Endothelial cell (in vitro differentiated cells): Measurements from ENCODE around the gene CAPN3. TPM values are rescaled to one million over a fixed set of nuclear protein-coding genes. Genes with fewer than 3 reads are reported as not detected.
"Not testable (repeated sequence)": the region's sequence is repeated elsewhere in the genome, so short reads cannot be mapped to it uniquely, and the experiment has no call there.

ENCODE experiments used
- DNase-seq: peaks from one replicate; pipeline ENCODE4 v3.0.0; 2021; ENCODE audit warnings: low spot score
- H3K27ac Mint-ChIP-seq: one replicate; pipeline ENCODE4 v1.8.0; 2021; ENCODE audit warnings: mixed read lengths, inconsistent platforms; ENCODE audit not compliant: unreplicated experiment
- H3K27me3 Mint-ChIP-seq: one replicate; pipeline ENCODE4 v1.8.0; 2021; ENCODE audit warnings: mild to moderate bottlenecking, moderate library complexity, mixed read lengths, inconsistent platforms; ENCODE audit not compliant: unreplicated experiment
- H3K36me3 Mint-ChIP-seq: one replicate; pipeline ENCODE4 v1.8.0; 2021; ENCODE audit warnings: mild to moderate bottlenecking, low read depth, mixed read lengths, inconsistent platforms; ENCODE audit not compliant: unreplicated experiment
- H3K4me1 Mint-ChIP-seq: one replicate; pipeline ENCODE4 v1.8.0; 2021; ENCODE audit warnings: mild to moderate bottlenecking, mixed read lengths, inconsistent platforms; ENCODE audit not compliant: unreplicated experiment
- H3K4me3 Mint-ChIP-seq: one replicate; pipeline ENCODE4 v1.8.0; 2021; ENCODE audit warnings: mild to moderate bottlenecking, mixed read lengths, inconsistent platforms; ENCODE audit not compliant: unreplicated experiment
- H3K9me3 Mint-ChIP-seq: one replicate; pipeline ENCODE4 v1.8.0; 2021; ENCODE audit warnings: mixed read lengths, inconsistent platforms; ENCODE audit not compliant: unreplicated experiment
- CTCF ChIP-seq: fragments of 200-600 bp; sonication (generic); IDR thresholded peaks from one replicate; pipeline ENCODE4 v1.5.0; 2021; ENCODE audit warnings: antibody characterized with exemption; ENCODE audit not compliant: unreplicated experiment
- long read RNA-seq: library from polyadenylated mRNA; unstranded; transcript quantifications from one replicate; pipeline ENCODE4 v2.0.0, GENCODE V29; 2020; ENCODE audit not compliant: unreplicated experiment
- total RNA-seq: library from RNA; stranded (reverse); fragmentation: NEBNext Ultra II Directional; extraction: Animal tissue kit (Norgen Biotek cat#: 25700); gene quantifications from one replicate; pipeline ENCODE4 v1.2.1, GENCODE V29; 2021; ENCODE audit not compliant: unreplicated experiment

Gene CAPN3
- total RNA-seq, result 2.0 TPM
- long read RNA-seq, result 0 reads

- H3K4me1 Mint-ChIP-seq, result peaks cover 9% of the 10 kb centered on the region
- no peak for DNase-seq
- no peaks in the 10 kb centered on the region for H3K9me3 Mint-ChIP-seq
- TF ChIP-seq CTCF, result no peak
- no peaks in the 10 kb centered on the region for H3K36me3 Mint-ChIP-seq
- no peaks in the 10 kb centered on the region for H3K27me3 Mint-ChIP-seq
- no peak within 1 kb of the TSS for H3K27ac Mint-ChIP-seq
- no peak within 1 kb of the TSS for H3K4me3 Mint-ChIP-seq
These were observed at the start of gene CAPN3 for GRCh38 chr15:42359249-42359648. TSS of gene CAPN3 (plus strand) at chr15:42359501. CDS start at chr15:42359806, 305 bp downstream.

- TF ChIP-seq CTCF, result no peak
- no peak overlapping the region for H3K27ac Mint-ChIP-seq
- H3K4me3 Mint-ChIP-seq, result no peak overlapping the region
- no peaks in the 10 kb centered on the region for H3K27me3 Mint-ChIP-seq
- DNase-seq, result no peak
- no peaks in the 10 kb centered on the region for H3K9me3 Mint-ChIP-seq
- peaks cover 3% of the 10 kb centered on the region for H3K36me3 Mint-ChIP-seq
- peaks cover 3% of the 10 kb centered on the region for H3K4me1 Mint-ChIP-seq
These were observed 45.8 kb upstream of the CAPN3 start for GRCh38 chr15:42313463-42313862.

- Mint-ChIP-seq H3K4me1 (peaks cover 3% of the 10 kb centered on the region), H3K27me3 (no peaks in the 10 kb centered on the region), H3K4me3 (no peak overlapping the region), H3K36me3 (peaks cover 2% of the 10 kb centered on the region), H3K9me3 (no peaks in the 10 kb centered on the region), H3K27ac (no peak overlapping the region)
- DNase-seq, result no peak
- no peak for TF ChIP-seq CTCF
These were observed 44.5 kb upstream of the CAPN3 start for GRCh38 chr15:42314818-42315217.

GRCh38 chr15:42315521-42315920 is 43.8 kb upstream of the CAPN3 start:
- no peaks in the 10 kb centered on the region for H3K9me3 Mint-ChIP-seq
- H3K27me3 Mint-ChIP-seq, result no peaks in the 10 kb centered on the region
- H3K36me3 Mint-ChIP-seq, result no peaks in the 10 kb centered on the region
- no peak overlapping the region for H3K27ac Mint-ChIP-seq
- no peak overlapping the region for H3K4me3 Mint-ChIP-seq
- TF ChIP-seq CTCF, result no peak
- DNase-seq, result no peak
- H3K4me1 Mint-ChIP-seq, result peaks cover 3% of the 10 kb centered on the region

GRCh38 chr15:42316282-42316805 is 43.0 kb upstream of the CAPN3 start:
- not testable (repeated sequence) for H3K27me3 Mint-ChIP-seq, DNase-seq, H3K9me3 Mint-ChIP-seq, H3K36me3 Mint-ChIP-seq, H3K4me1 Mint-ChIP-seq, H3K27ac Mint-ChIP-seq, H3K4me3 Mint-ChIP-seq

GRCh38 chr15:42319206-42319605 is 40.1 kb upstream of the CAPN3 start:
- no peak overlapping the region for H3K27ac Mint-ChIP-seq
- no peaks in the 10 kb centered on the region for H3K36me3 Mint-ChIP-seq
- no peak for DNase-seq
- H3K27me3 Mint-ChIP-seq, result no peaks in the 10 kb centered on the region
- no peak overlapping the region for H3K4me3 Mint-ChIP-seq
- no peaks in the 10 kb centered on the region for H3K9me3 Mint-ChIP-seq
- no peaks in the 10 kb centered on the region for H3K4me1 Mint-ChIP-seq
- TF ChIP-seq CTCF, result no peak
